ENCODE results near the gene RGS6. TPM values are rescaled to one million over a fixed set of nuclear protein-coding genes. Genes with fewer than 3 reads are reported as not detected.

Gene RGS6
- total RNA-seq, 1 donor from 2014 or later = 0.24 TPM

- TF ChIP-seq, protein P1, sequence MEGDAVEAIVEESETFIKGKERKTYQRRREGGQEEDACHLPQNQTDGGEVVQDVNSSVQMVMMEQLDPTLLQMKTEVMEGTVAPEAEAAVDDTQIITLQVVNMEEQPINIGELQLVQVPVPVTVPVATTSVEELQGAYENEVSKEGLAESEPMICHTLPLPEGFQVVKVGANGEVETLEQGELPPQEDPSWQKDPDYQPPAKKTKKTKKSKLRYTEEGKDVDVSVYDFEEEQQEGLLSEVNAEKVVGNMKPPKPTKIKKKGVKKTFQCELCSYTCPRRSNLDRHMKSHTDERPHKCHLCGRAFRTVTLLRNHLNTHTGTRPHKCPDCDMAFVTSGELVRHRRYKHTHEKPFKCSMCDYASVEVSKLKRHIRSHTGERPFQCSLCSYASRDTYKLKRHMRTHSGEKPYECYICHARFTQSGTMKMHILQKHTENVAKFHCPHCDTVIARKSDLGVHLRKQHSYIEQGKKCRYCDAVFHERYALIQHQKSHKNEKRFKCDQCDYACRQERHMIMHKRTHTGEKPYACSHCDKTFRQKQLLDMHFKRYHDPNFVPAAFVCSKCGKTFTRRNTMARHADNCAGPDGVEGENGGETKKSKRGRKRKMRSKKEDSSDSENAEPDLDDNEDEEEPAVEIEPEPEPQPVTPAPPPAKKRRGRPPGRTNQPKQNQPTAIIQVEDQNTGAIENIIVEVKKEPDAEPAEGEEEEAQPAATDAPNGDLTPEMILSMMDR (IDR thresholded peaks at IDR 0.05) = no peak
- H3K27me3 Mint-ChIP-seq (ENCODE audit: unreplicated experiment) = peaks cover 2% of the 10 kb centered on the region
- no peaks in the 10 kb centered on the region for H3K9me3 Mint-ChIP-seq (ENCODE audit: unreplicated experiment)
- no peak overlapping the region for H3K27ac Mint-ChIP-seq (ENCODE audit: unreplicated experiment)
- no peak for DNase-seq (ENCODE audit: extremely low spot score, unreplicated experiment)
- no peaks in the 10 kb centered on the region for H3K4me1 Mint-ChIP-seq (ENCODE audit: unreplicated experiment)
- H3K36me3 Mint-ChIP-seq (ENCODE audit: unreplicated experiment) = no peaks in the 10 kb centered on the region
- no peak overlapping the region for H3K4me3 Mint-ChIP-seq (ENCODE audit: unreplicated experiment)
Observed at GRCh38 chr14:72061718-72062117, 129.5 kb downstream of the RGS6 start.

GRCh38 chr14:72063761-72064282 is 131.6 kb downstream of the RGS6 start:
- H3K27ac Mint-ChIP-seq (ENCODE audit: unreplicated experiment) = no peak overlapping the region
- no peak for DNase-seq (ENCODE audit: extremely low spot score, unreplicated experiment)
- H3K27me3 Mint-ChIP-seq (ENCODE audit: unreplicated experiment) = peaks cover 2% of the 10 kb centered on the region
- TF ChIP-seq, protein P1 (IDR thresholded peaks at IDR 0.05) = no peak
- H3K36me3 Mint-ChIP-seq (ENCODE audit: unreplicated experiment) = no peaks in the 10 kb centered on the region
- no peak overlapping the region for H3K4me3 Mint-ChIP-seq (ENCODE audit: unreplicated experiment)
- no peaks in the 10 kb centered on the region for H3K4me1 Mint-ChIP-seq (ENCODE audit: unreplicated experiment)
- no peaks in the 10 kb centered on the region for H3K9me3 Mint-ChIP-seq (ENCODE audit: unreplicated experiment)

DNA sequence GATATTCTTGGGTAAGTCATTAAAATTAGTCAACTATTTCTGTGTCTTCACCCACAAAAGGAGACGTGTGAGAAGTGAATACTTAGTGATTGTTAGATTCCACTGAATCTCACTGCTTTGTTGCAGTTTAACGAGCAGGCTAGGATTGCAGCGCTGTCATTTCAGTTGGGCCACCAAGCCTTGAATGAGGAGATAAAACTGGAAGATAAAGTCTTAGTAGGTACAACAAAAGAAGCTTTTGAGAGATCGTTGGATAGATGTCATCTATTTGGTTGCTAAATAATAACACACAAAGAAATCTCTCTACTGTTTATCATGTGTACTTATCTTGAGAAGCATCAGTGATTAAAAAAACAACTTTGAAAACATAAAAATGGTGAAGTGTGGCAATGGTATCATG is 132.3 kb downstream of the RGS6 start:
- TF ChIP-seq, protein P1 (IDR thresholded peaks at IDR 0.05) = no peak
- Mint-ChIP-seq H3K9me3 (ENCODE audit: unreplicated experiment) (no peaks in the 10 kb centered on the region), H3K27ac (ENCODE audit: unreplicated experiment) (no peak overlapping the region), H3K4me1 (ENCODE audit: unreplicated experiment) (no peaks in the 10 kb centered on the region), H3K27me3 (ENCODE audit: unreplicated experiment) (peaks cover 2% of the 10 kb centered on the region), H3K4me3 (ENCODE audit: unreplicated experiment) (no peak overlapping the region), H3K36me3 (ENCODE audit: unreplicated experiment) (no peaks in the 10 kb centered on the region)
- DNase-seq (ENCODE audit: extremely low spot score, unreplicated experiment) = no peak

GRCh38 chr14:72070458-72070857 is 138.2 kb downstream of the RGS6 start:
- TF ChIP-seq, protein P1 (IDR thresholded peaks at IDR 0.05) = no peak
- H3K27ac Mint-ChIP-seq (ENCODE audit: unreplicated experiment) = no peak overlapping the region
- DNase-seq (ENCODE audit: extremely low spot score, unreplicated experiment) = no peak

GRCh38 chr14:72075649-72076334 is 143.6 kb downstream of the RGS6 start:
- Mint-ChIP-seq H3K36me3 (ENCODE audit: unreplicated experiment) (no peaks in the 10 kb centered on the region), H3K4me1 (ENCODE audit: unreplicated experiment) (no peaks in the 10 kb centered on the region), H3K27ac (ENCODE audit: unreplicated experiment) (no peak overlapping the region), H3K27me3 (ENCODE audit: unreplicated experiment) (no peaks in the 10 kb centered on the region), H3K4me3 (ENCODE audit: unreplicated experiment) (no peak overlapping the region), H3K9me3 (ENCODE audit: unreplicated experiment) (no peaks in the 10 kb centered on the region)
- no peak for DNase-seq (ENCODE audit: extremely low spot score, unreplicated experiment)
- TF ChIP-seq, protein P1 (IDR thresholded peaks at IDR 0.05) = no peak

More at GRCh38 chr14:72070458-72070857, 138.2 kb downstream of the RGS6 start:
- Mint-ChIP-seq H3K9me3 (ENCODE audit: unreplicated experiment) (no peaks in the 10 kb centered on the region), H3K27me3 (ENCODE audit: unreplicated experiment) (no peaks in the 10 kb centered on the region), H3K4me3 (ENCODE audit: unreplicated experiment) (no peak overlapping the region), H3K36me3 (ENCODE audit: unreplicated experiment) (no peaks in the 10 kb centered on the region), H3K4me1 (ENCODE audit: unreplicated experiment) (no peaks in the 10 kb centered on the region)

All from osteocyte (in vitro differentiated cells).